Prostate gland (tissue), 2 donors: ENCODE measurements around the gene ISG15. TPM values are rescaled to one million over a fixed set of nuclear protein-coding genes. Genes with fewer than 3 reads are reported as not detected.

Experiments used
- DNase-seq: peaks from one replicate; pipeline ENCODE4 v3.0.0-alpha.2; 2019; ENCODE audit warnings: low spot score
- H3K27ac ChIP-seq, 2 donors: fragments of 200-600 bp; sonication (generic); 2 replicates each; pipeline ENCODE4 v1.5.1; 2017 to 2019
- H3K27me3 ChIP-seq: fragments of 200-600 bp; sonication (generic); replicated peaks from 2 replicates; pipeline ENCODE4 v1.5.1; 2019; ENCODE audit not compliant: insufficient read depth
- H3K36me3 ChIP-seq, 2 donors: fragments of 200-600 bp; sonication (generic); 1 replicate in 1 of 2; 2 replicates in 1 of 2; pipeline versions ENCODE4 v1.5.1 to v1.8.1; 2017 to 2019
- H3K4me1 ChIP-seq: fragments of 200-600 bp; sonication (generic); replicated peaks from 2 replicates; pipeline ENCODE4 v1.5.1; 2019
- H3K4me3 ChIP-seq, 2 donors: fragments of 200-600 bp; sonication (generic); 2 replicates each; pipeline ENCODE4 v1.5.1; 2017 to 2019
- H3K9me3 ChIP-seq: fragments of 200-600 bp; sonication (generic); 2 replicates; pipeline ENCODE4 v1.5.1; 2017
- CTCF ChIP-seq, 4 experiments: fragments of 200-600 bp in 2 of 4; fragments of 450-650 bp in 2 of 4; sonication (generic) in 2 of 4; IDR thresholded peaks; 1 replicate in 3 of 4; 2 replicates in 1 of 4; pipeline ENCODE4 v1.5.1; 2016 to 2019; ENCODE audit warnings: antibody characterized with exemption in 4 of 4, mild to moderate bottlenecking in 2 of 4, moderate library complexity in 2 of 4
- POLR2A ChIP-seq: fragments of 450-650 bp; IDR thresholded peaks from one replicate; pipeline ENCODE4 v1.6.1; 2016; ENCODE audit warnings: antibody characterized with exemption, mild to moderate bottlenecking
- POLR2AphosphoS5 ChIP-seq: sonication (generic); formaldehyde crosslinking; IDR thresholded peaks from one replicate; pipeline ENCODE4 v1.6.1; 2017; ENCODE audit warnings: antibody characterized with exemption
- WGBS: methylation state at CpG from one replicate; pipeline ENCODE4 v1.1.5; 2018; 5-methylcytosine and 5-hydroxymethylcytosine counted together
- intact Hi-C: fragments of 100-400 bp; cut with DNase I; formaldehyde crosslinking; loops from one replicate; pipeline ENCODE4 v1.14.2; 2022
- total RNA-seq, 2 donors: library from RNA; depleted of rRNA; stranded (reverse); fragments of >200 nt; gene quantifications; one replicate each; pipeline ENCODE4 v1.1.0, GENCODE V29; 2016

ISG15 gene
- total RNA-seq = 10 to 100 TPM; 22.3 to 27.2 TPM

- peak within 1 kb of the TSS; percentile 48 to 53 for H3K4me3 ChIP-seq
- TF ChIP-seq POLR2AphosphoS5 (peak; percentile 99), POLR2A (peak; percentile 92), CTCF (IDR thresholded peaks at IDR 0.05) (peak in 2 of 4 experiments; percentile 8 to 11)
- DNase-seq = peak; percentile 87
- no peaks in the 10 kb centered on the region for H3K36me3 ChIP-seq
- WGBS = 4% methylated on average over 30 of the region's 30 CpGs
- no peaks in the 10 kb centered on the region for H3K27me3 ChIP-seq
- intact Hi-C loops = no loop called here
- H3K9me3 ChIP-seq = no peaks in the 10 kb centered on the region
- H3K4me1 ChIP-seq = peaks cover 7% of the 10 kb centered on the region
- peak within 1 kb of the TSS; percentile 83 to 85 for H3K27ac ChIP-seq
Observed at GRCh38 chr1:1013105-1013921, at the start of gene ISG15. TSS of gene ISG15 (plus strand) at chr1:1013497. CDS start at chr1:1013574, 77 bp downstream.

- WGBS = 90% methylated on average over 30 of the region's 47 CpGs
- no peak for DNase-seq
- Histone ChIP-seq H3K9me3 (no peaks in the 10 kb centered on the region), H3K4me1 (peaks cover 6% of the 10 kb centered on the region), H3K27me3 (no peaks in the 10 kb centered on the region), H3K27ac (no peak overlapping the region), H3K4me3 (no peak overlapping the region), H3K36me3 (no peaks in the 10 kb centered on the region)
- intact Hi-C loops = no loop called here
- no peak for TF ChIP-seq CTCF (IDR thresholded peaks at IDR 0.05)
- no peak for TF ChIP-seq POLR2A
- no peak for TF ChIP-seq POLR2AphosphoS5
Observed at GRCh38 chr1:963746-964525, 49.4 kb upstream of the ISG15 start.

- no peak for DNase-seq
- TF ChIP-seq POLR2AphosphoS5 (no peak), POLR2A (no peak), CTCF (IDR thresholded peaks at IDR 0.05) (no peak)
- 94% methylated on average over 36 of the region's 51 CpGs for WGBS
- H3K36me3 ChIP-seq = no peaks in the 10 kb centered on the region
- H3K4me3 ChIP-seq = no peak overlapping the region
- no peaks in the 10 kb centered on the region for H3K27me3 ChIP-seq
- H3K27ac ChIP-seq = no peak overlapping the region
- intact Hi-C loops = loop anchor here (5.0 kb wide), 1 partner anchor 58 kb away; no protein-coding TSS in a partner anchor
- H3K9me3 ChIP-seq = no peaks in the 10 kb centered on the region
- peaks cover 6% of the 10 kb centered on the region for H3K4me1 ChIP-seq
Observed at GRCh38 chr1:964691-965525, 48.4 kb upstream of the ISG15 start.

- no peak overlapping the region for H3K4me3 ChIP-seq
- peak overlapping the region; percentile 85 to 89 for H3K27ac ChIP-seq
- H3K9me3 ChIP-seq = no peaks in the 10 kb centered on the region
- intact Hi-C loops = loop anchor here (5.0 kb wide), 1 partner anchor 58 kb away; no protein-coding TSS in a partner anchor
- H3K27me3 ChIP-seq = no peaks in the 10 kb centered on the region
- no peak for DNase-seq
- peaks cover 6% of the 10 kb centered on the region for H3K4me1 ChIP-seq
- WGBS = 88% methylated on average over 21 of the region's 26 CpGs
- H3K36me3 ChIP-seq = no peaks in the 10 kb centered on the region
- TF ChIP-seq POLR2AphosphoS5 (no peak), POLR2A (no peak)
Observed at GRCh38 chr1:965526-966134, 47.7 kb upstream of the ISG15 start.
